NCI-H2107 (cell line): ENCODE measurements around the gene MUC12.
"Not testable (repeated sequence)": the region's sequence is repeated elsewhere in the genome, so short reads cannot be mapped to it uniquely, and the experiment has no call there.

Source experiments
- DNase-seq: peaks from one replicate; lab custom pipeline; 2025; lab: John Stamatoyannopoulos, UW

The MUC12 gene

GRCh38 chr7:101064176-101064550, 94.8 kb downstream of the MUC12 start:
- DNase-seq, result not testable (repeated sequence)

- DNase-seq, result not testable (repeated sequence)
Measured at GRCh38 chr7:101065162-101065561, 95.8 kb downstream of the MUC12 start.

- DNase-seq, result peak; percentile 52
Measured at GRCh38 chr7:101066141-101066832, 96.9 kb downstream of the MUC12 start.

GRCh38 chr7:101066833-101067177, 97.4 kb downstream of the MUC12 start:
- no peak for DNase-seq

GRCh38 chr7:101068401-101068800, 99.0 kb downstream of the MUC12 start:
- no peak for DNase-seq
